Retina (tissue), 1 donor: ENCODE results near the gene EPB42.
"Not testable (repeated sequence)": the region's sequence is repeated elsewhere in the genome, so short reads cannot be mapped to it uniquely, and the experiment has no call there.

ENCODE experiments used
- DNase-seq: peaks from one replicate; pipeline ENCODE4 v3.0.0-alpha.2; 2016

EPB42 gene

GRCh38 chr15:43210807-43211206 lies 10.0 kb downstream of the EPB42 start:
- no peak for DNase-seq

- DNase-seq, result no peak
Observed at GRCh38 chr15:43210172-43210745, 10.6 kb downstream of the EPB42 start.

GRCh38 chr15:43209059-43209824 lies 11.6 kb downstream of the EPB42 start:
- DNase-seq, result no peak

- DNase-seq, result no peak
Observed at GRCh38 chr15:43208052-43209002, 12.5 kb downstream of the EPB42 start.

- DNase-seq, result no peak
Observed at GRCh38 chr15:43207024-43207423, 13.8 kb downstream of the EPB42 start.

- DNase-seq, result no peak
Observed at GRCh38 chr15:43206054-43206453, 14.8 kb downstream of the EPB42 start.

- DNase-seq, result no peak
Observed at GRCh38 chr15:43204016-43204901, 16.6 kb downstream of the EPB42 start.

- no peak for DNase-seq
Observed at GRCh38 chr15:43199945-43200488, 20.8 kb downstream of the EPB42 start.

GRCh38 chr15:43198992-43199391 lies 21.8 kb downstream of the EPB42 start:
- no peak for DNase-seq

GRCh38 chr15:43198556-43198955 lies 22.3 kb downstream of the EPB42 start:
- DNase-seq, result not testable (repeated sequence)

- DNase-seq, result not testable (repeated sequence)
Observed at GRCh38 chr15:43197773-43198172, 23.0 kb downstream of the EPB42 start.

- DNase-seq, result no peak
Observed at GRCh38 chr15:43196760-43197548, 23.9 kb downstream of the EPB42 start.

- no peak for DNase-seq
Observed at GRCh38 chr15:43194795-43195194, 26.0 kb downstream of the EPB42 start.

GRCh38 chr15:43193710-43194109 lies 27.1 kb downstream of the EPB42 start:
- DNase-seq, result no peak

- no peak for DNase-seq
Observed at GRCh38 chr15:43190178-43190577, 30.6 kb downstream of the EPB42 start.

- no peak for DNase-seq
Observed at GRCh38 chr15:43189296-43189695, 31.5 kb downstream of the EPB42 start.

GRCh38 chr15:43187544-43188155 lies 33.2 kb downstream of the EPB42 start:
- DNase-seq, result no peak

GRCh38 chr15:43186003-43186353 lies 34.8 kb downstream of the EPB42 start:
- DNase-seq, result no peak

GRCh38 chr15:43185157-43186002 lies 35.4 kb downstream of the EPB42 start, which contains the start of gene CCNDBP1:
CCNDBP1 (plus strand) TSS chr15:43185403; CDS start chr15:43185499, 96 bp downstream.
- DNase-seq, result peak; percentile 89
